DND-41 (cell line): ENCODE measurements around the gene LILRA6.
"Not testable (repeated sequence)": the region's sequence is repeated elsewhere in the genome, so short reads cannot be mapped to it uniquely, and the experiment has no call there.

Source experiments
- CTCF ChIP-seq: IDR thresholded peaks from 2 replicates; pipeline ENCODE4 v1.5.1; 2012; ENCODE audit warnings: borderline replicate concordance, low read length, moderate library complexity, mild to moderate bottlenecking; ENCODE audit not compliant: poor library complexity, severe bottlenecking; ENCODE audit errors: extremely low read depth
- EZH2 ChIP-seq: IDR thresholded peaks from 3 replicates; pipeline ENCODE4 v1.6.1; 2012; ENCODE audit warnings: borderline replicate concordance, low read depth, mild to moderate bottlenecking, moderate library complexity, low read length, inconsistent platforms; ENCODE audit not compliant: severe bottlenecking

- not testable (repeated sequence) for TF ChIP-seq CTCF, EZH2
These were observed 36.1 kb upstream of the LILRA6 start for GRCh38 chr19:54278571-54279195.
